Psoas muscle (tissue), 8 donors: ENCODE data around the gene ELFN1. TPM values are rescaled to one million over a fixed set of nuclear protein-coding genes. Genes with fewer than 3 reads are reported as not detected.
"Not testable (repeated sequence)": the region's sequence is repeated elsewhere in the genome, so short reads cannot be mapped to it uniquely, and the experiment has no call there.

Source experiments
- ATAC-seq, 4 donors: fragments of 200-7000 bp; cut with Tn5 transposase; one replicate each; pipeline ENCODE4 v1.9.1; 2020; ENCODE audit warnings: moderate library complexity in 3 of 4, mild to moderate bottlenecking in 2 of 4
- DNase-seq, 2 donors: peaks; one replicate each; pipeline ENCODE4 v3.0.0-alpha.2; 2020
- H3K27ac ChIP-seq: fragments of 200-600 bp; one replicate; pipeline ENCODE4 v1.8.0; 2022
- H3K27me3 ChIP-seq, 3 donors: fragments of 200-600 bp in 1 of 3; one replicate each; pipeline versions ENCODE4 v1.6.1 to v1.8.0; 2013 to 2022; ENCODE audit warnings: low read length in 2 of 3, mild to moderate bottlenecking in 2 of 3, moderate library complexity in 1 of 3; ENCODE audit not compliant: insufficient read depth in 3 of 3
- H3K36me3 ChIP-seq, 2 donors: fragments of 200-600 bp in 1 of 2; one replicate each; pipeline versions ENCODE4 v1.6.1 to v1.8.0; 2013 to 2022; ENCODE audit warnings: low read depth in 1 of 2, mild to moderate bottlenecking in 1 of 2, moderate library complexity in 1 of 2; ENCODE audit not compliant: insufficient read depth in 1 of 2
- H3K4me1 ChIP-seq: fragments of 200-600 bp; one replicate; pipeline ENCODE4 v1.8.0; 2022
- H3K4me3 ChIP-seq: fragments of 200-600 bp; one replicate; pipeline ENCODE4 v1.8.0; 2022; ENCODE audit warnings: mild to moderate bottlenecking
- H3K9me3 ChIP-seq: fragments of 200-600 bp; one replicate; pipeline ENCODE4 v1.8.0; 2022
- WGBS, 3 donors: extraction: QIAGEN DNeasy Blood & Tissue Kit; methylation state at CpG; one replicate each; pipeline versions ENCODE4 v1.1.6 to v1.1.7; 2013; 5-methylcytosine and 5-hydroxymethylcytosine counted together
- intact Hi-C, 2 donors: fragments of 100-400 bp; cut with DNase I; formaldehyde crosslinking; loops; one replicate each; pipeline versions ENCODE4 v1.11.0 to v1.14.2; 2022
- polyA plus RNA-seq, 3 donors: library from polyadenylated mRNA; stranded (reverse); fragments of 200-250 nt; gene quantifications; one replicate each; pipeline ENCODE4 v1.2.3, GENCODE V29; 2013
- total RNA-seq, 4 donors: library from RNA; stranded (reverse); fragmentation: NEBNext Ultra II Directional in 2 of 4; extraction: Animal tissue kit (Norgen Biotek cat#: 25700) in 2 of 4; gene quantifications; one replicate each; pipeline versions ENCODE4 v1.2.1 to v1.2.4, GENCODE V29; 2021 to 2023
- TF ChIP-seq, protein P1 (sequence below): fragments of 200-600 bp; IDR thresholded peaks from one replicate; pipeline ENCODE4 v1.8.0; 2022; ENCODE audit warnings: antibody characterized with exemption
- donor health status: healthy with polysubstance abuse.
- donor health status: DM: no; HTN: no; CAD: no; lungs with moderate emphysema.
- donor health status: Bipolar disorder and iron deficiency.
- donor health status: healthy.
- donor health status: DM: yes; HTN: yes; CAD: no.
- donor health status: DM: no; HTN: no; CAD: no.
- donor health status: DM: no; HTN: no; CAD: no.
- donor health status: DM: yes; HTN: yes; CAD: no.

Gene ELFN1
- total and polyA plus RNA-seq, 7 donors: 0.11 to 0.87 (median 0.64) TPM

DNA sequence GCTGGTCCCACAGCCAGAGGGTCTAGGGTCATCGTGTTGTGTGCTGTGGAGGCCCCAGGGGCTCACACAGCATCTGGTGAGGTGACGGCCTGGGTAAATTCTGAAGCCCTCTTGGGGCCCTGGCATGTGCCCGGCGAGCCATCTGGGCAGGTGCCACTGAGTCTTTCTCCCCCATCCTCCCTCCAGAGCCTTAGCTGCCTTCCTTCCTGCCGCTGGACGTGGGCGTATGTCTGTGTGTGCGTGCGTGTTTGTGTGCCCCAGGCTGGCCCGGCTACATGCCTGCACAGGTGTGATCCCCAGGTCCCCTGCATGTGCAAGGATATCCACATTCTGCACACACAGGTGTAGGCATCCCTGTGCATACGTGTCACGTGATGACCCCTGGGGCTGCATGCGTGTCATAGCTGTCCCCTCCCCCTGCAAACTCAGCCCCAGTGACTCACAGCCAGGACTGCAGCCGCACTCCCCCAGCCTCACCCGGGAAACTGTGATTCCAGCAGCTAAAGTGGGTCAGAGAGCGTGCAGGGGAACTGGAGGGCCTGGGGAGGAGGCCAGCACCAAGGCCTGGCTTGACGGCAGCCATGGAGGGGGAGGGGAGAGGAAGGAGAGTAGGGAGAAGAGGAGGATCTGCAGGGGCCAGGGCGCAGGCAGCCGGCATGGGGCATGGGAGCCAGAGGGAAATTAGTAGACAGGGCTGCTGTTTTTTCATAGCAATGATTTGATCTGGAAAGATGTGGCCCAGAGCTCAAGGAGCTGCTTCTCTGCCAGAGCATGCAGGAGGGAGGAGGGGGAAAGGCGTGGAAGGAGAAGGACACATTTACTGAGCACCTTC, 46.4 kb downstream of the ELFN1 start:
- peaks cover 6% of the 10 kb centered on the region for H3K4me1 ChIP-seq
- DNase-seq (no peak), ATAC-seq (no peak)
- peaks cover 3% of the 10 kb centered on the region for H3K9me3 ChIP-seq
- H3K4me3 ChIP-seq: no peak overlapping the region
- TF ChIP-seq, protein P1, sequence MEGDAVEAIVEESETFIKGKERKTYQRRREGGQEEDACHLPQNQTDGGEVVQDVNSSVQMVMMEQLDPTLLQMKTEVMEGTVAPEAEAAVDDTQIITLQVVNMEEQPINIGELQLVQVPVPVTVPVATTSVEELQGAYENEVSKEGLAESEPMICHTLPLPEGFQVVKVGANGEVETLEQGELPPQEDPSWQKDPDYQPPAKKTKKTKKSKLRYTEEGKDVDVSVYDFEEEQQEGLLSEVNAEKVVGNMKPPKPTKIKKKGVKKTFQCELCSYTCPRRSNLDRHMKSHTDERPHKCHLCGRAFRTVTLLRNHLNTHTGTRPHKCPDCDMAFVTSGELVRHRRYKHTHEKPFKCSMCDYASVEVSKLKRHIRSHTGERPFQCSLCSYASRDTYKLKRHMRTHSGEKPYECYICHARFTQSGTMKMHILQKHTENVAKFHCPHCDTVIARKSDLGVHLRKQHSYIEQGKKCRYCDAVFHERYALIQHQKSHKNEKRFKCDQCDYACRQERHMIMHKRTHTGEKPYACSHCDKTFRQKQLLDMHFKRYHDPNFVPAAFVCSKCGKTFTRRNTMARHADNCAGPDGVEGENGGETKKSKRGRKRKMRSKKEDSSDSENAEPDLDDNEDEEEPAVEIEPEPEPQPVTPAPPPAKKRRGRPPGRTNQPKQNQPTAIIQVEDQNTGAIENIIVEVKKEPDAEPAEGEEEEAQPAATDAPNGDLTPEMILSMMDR: no peak
- intact Hi-C loops: loop anchor here in 1 of 2 donors (1.0 kb wide), 1 partner anchor 64 kb away; no protein-coding TSS in a partner anchor
- H3K27ac ChIP-seq: no peak overlapping the region
- no peaks in the 10 kb centered on the region for H3K36me3 ChIP-seq
- 74 to 77% (median 76%) methylated on average over 19 to 20 of the region's 20 CpGs for WGBS, 3 donors
- H3K27me3 ChIP-seq: no peaks in the 10 kb centered on the region

DNA sequence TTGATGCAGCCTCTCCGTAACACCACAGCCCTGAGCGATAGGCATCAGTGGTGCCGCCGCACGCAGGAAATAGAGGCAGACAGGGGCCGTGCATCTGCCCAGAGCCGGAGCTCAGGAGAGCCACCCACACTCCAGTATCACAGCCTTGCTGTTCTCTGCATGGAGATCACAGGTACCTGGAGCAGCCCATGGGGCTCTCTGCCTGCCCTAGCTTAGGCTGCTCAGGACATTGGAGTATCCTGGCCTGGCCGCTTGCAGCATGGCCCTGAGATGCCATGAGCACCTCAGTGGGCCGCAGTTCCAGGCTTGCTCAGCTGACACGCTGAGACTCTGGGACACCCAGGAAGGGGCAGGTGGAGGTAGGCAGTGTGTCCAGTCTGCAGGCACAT, 47.0 kb downstream of the ELFN1 start:
- TF ChIP-seq, protein P1: no peak
- peaks cover 3% of the 10 kb centered on the region for H3K9me3 ChIP-seq
- H3K4me1 ChIP-seq: peaks cover 6% of the 10 kb centered on the region
- no peaks in the 10 kb centered on the region for H3K27me3 ChIP-seq
- ATAC-seq (no peak), DNase-seq (no peak)
- no peak overlapping the region for H3K4me3 ChIP-seq
- intact Hi-C loops: no loop called here
- H3K27ac ChIP-seq: no peak overlapping the region
- 93 to 96% (median 95%) methylated on average over 10 of the region's 10 CpGs for WGBS, 3 donors
- no peaks in the 10 kb centered on the region for H3K36me3 ChIP-seq

DNA sequence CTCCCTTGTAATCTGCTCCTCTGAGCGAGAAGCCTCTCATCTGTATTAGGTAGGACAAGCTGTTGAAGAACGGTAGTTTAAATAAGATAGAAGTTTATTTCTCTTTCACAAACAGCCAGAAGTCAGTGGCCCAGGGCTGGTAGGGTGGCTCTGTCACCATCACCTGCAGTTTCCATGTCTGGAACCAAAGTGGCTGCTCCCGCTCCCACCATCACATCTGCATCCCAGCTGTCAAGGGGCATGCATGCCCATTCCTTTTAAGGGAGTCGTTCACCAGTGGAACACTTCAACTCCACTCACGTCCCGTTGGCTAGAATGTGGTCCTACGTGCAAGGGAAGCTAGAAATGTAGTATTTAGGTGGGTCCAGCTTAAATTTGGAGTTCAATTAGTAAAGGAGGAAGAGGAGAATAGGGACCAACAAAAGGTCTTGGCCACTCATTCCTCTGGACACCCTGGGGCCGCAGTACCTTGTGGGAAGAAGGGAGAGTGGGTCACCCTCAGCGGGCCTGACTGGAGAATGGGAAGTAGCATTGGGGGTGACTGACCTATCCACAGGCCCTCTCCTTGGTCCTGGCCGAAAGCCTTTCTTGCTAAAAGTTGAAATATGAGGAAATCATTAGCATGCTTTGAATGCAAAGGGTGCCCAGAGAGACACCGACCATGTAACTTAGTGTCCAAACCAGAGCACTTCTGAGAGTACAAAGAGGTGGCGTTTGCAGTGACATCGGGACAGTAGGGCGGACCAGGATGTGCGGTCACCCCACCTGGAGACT, 48.0 kb downstream of the ELFN1 start:
- Histone ChIP-seq H3K4me3 (no peak overlapping the region), H3K4me1 (peaks cover 6% of the 10 kb centered on the region), H3K27ac (no peak overlapping the region), H3K27me3 (no peaks in the 10 kb centered on the region), H3K9me3 (peaks cover 3% of the 10 kb centered on the region), H3K36me3 (no peaks in the 10 kb centered on the region)
- ATAC-seq (no peak), DNase-seq (no peak)
- TF ChIP-seq, protein P1: no peak
- 95 to 97% (median 96%) methylated on average over 15 of the region's 15 CpGs for WGBS, 3 donors
- intact Hi-C loops: no loop called here

DNA sequence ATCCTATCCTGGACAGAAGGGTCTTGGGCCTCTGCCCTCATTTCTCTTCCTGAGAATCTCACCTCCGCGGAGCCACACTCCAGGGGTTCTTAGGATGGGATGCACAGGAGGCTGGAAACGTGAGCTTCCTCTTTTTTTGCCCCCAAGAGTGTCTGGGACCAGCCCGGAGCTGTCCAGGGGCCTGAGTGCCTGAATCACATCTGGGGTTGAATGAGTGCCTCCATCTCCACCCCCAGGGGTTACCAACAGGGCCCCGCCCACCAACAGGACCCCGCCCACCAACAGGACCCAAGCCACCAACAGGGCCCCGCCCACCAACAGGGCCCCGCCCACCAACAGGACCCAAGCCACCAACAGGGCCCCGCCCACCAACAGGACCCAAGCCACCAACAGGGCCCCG, 48.8 kb downstream of the ELFN1 start:
- H3K4me1 ChIP-seq, H3K9me3 ChIP-seq, ATAC-seq, H3K27me3 ChIP-seq, H3K27ac ChIP-seq, intact Hi-C loops, H3K36me3 ChIP-seq, H3K4me3 ChIP-seq, DNase-seq: not testable (repeated sequence)
- WGBS, 3 donors: 64 to 74% (median 74%) methylated on average over 8 to 10 of the region's 10 CpGs

DNA sequence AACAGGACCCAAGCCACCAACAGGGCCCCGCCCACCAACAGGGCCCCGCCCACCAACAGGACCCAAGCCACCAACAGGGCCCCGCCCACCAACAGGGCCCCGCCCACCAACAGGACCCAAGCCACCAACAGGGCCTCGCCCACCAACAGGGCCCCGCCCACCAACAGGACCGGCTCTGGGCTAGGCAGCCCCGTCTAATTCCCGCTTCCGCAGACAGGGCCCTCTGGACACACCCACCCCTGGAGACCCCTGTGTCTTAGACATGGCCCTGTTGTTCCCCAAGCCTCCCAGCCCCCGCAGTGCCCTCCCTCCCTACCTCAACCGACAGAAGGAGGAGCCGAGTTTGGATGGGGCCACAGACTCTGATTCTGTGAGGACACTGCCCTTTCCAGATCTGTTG, 49.2 kb downstream of the ELFN1 start:
- intact Hi-C loops, H3K9me3 ChIP-seq, H3K36me3 ChIP-seq, H3K4me1 ChIP-seq, DNase-seq, H3K4me3 ChIP-seq, ATAC-seq, H3K27me3 ChIP-seq, H3K27ac ChIP-seq: not testable (repeated sequence)
- WGBS, 3 donors: 67 to 73% (median 70%) methylated on average over 9 to 13 of the region's 13 CpGs
